NAMALWA (cell line): ENCODE measurements around the gene FLRT3.

Experiments used
- DNase-seq: peaks from one replicate; pipeline ENCODE4 v3.0.0-alpha.2; 2015; ENCODE audit warnings: low spot score

Gene FLRT3

GRCh38 chr20:14319704-14320103, 17.7 kb downstream of the FLRT3 start:
- DNase-seq = no peak

DNA sequence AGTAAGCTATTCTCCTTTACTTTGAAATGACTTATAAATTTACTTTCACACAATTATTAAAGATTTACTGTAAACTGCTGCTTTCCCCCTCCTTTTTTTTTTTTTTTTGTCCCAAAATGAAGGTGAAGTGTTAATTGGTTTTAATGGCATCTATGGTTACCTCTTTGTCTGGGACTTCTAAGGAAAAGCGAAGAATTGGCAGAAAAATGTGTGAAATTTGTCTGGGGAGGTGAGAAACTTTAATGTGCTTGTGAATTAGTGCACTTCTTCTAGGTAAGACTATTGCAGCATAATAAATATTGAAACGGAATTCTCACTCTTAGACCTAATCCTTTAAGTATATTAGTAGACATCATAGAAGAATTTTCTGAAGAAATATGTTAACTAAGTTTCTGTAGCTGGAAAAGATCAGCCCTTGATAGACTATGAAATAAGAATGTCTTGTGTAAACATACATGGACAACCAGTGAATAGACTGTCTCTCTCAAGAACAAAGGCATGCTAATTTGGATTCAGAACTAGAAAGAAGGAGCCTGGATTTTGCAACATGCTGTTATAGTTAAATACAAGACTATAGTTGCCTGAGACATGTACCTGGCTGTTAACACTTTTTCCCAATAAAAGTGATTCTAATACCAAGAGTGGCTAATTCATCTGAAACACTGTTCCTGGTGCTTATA, 23.9 kb downstream of the FLRT3 start:
- no peak for DNase-seq

DNA sequence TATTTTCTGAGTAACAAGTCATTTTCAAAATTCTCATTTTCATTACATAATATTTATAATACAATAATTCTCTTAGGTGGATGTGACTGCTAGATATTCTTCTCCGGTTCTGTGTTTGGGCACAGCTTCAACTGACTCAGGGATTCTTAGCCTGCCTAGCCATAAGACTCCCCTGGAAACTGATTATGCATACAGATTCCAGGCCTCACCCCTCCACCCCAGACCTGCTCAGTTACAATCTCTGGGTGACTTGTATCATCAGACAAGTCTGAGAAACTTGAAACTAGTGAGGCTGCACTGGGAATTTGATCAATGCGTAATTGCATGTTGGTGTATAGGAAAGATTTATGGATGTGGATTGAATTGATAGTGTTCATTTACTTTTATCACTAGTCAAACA, 25.4 kb downstream of the FLRT3 start:
- no peak for DNase-seq

DNA sequence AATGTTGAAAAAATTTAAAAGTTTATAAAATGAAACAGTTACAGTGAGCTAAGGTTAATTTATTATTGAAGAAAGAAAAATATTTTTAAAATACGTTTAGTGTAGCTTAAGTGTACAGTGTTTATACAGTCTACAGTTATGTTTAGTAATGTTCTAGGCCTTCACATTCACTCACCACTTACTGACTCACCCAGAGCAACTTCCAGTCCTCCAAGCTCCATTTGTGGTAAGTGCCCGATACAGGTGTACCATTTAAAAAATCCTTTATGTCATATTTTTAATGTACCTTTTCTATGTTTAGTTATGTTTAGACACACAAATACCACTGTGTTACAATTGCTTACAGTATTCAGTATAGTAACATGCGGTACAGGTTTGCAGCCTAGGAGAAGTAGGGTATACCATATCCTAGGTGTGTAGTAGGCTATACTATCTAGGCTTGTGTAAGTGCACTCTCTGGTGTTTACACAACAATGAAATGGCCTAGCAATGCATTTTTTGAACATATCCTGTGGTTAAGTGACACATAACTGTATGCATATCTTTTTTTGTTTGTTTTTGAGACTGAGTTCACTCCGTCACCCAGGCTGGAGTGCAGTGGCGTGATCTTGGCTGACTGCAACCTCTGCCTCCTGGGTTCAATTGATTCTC, 26.3 kb downstream of the FLRT3 start:
- DNase-seq = no peak

DNA sequence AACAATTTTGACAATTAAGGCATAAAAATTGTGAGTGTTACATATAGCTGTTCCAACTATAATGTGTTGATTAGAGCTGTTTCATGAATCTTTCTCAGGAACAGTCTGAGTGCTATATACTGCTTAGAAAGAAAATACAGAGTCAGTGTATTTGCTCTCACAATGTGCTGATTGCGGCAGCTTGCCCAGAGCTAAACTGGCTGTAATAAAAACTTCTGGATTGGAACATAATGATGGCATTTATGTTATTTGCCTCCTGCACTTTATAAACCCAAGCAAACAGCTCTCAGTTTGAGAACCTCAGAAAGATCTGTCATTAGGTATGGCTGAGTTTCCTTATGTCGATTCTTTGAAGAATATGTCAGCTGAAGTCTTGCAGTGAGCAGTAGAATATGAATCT, 29.5 kb downstream of the FLRT3 start:
- DNase-seq = no peak

- DNase-seq = no peak
These were observed 32.9 kb downstream of the FLRT3 start for GRCh38 chr20:14304472-14304871.

- no peak for DNase-seq
These were observed 33.8 kb downstream of the FLRT3 start for GRCh38 chr20:14303651-14304050.

- no peak for DNase-seq
These were observed 34.3 kb downstream of the FLRT3 start for GRCh38 chr20:14303106-14303505.

- DNase-seq = no peak
These were observed 37.6 kb downstream of the FLRT3 start for GRCh38 chr20:14299831-14300230.

- no peak for DNase-seq
These were observed 41.6 kb downstream of the FLRT3 start for GRCh38 chr20:14295770-14296309.

DNA sequence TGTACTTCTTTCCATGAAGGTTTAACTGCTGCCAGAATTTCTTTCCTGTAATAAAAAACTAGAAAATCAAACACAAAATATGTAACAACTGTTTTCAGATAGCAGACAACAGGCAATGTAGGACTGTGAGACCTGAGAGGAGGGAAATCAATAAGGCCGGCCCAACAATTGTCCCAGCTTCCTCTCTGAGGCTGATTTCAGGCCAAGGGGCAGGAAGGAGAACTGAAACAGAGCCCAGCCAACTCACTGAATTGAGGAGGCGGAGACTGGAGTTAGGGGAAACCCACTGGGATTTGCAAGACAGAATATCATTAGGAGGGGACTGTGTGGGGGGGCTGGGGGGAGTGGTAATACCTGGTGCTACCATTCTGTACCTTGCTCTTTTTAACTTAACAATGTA, 42.2 kb downstream of the FLRT3 start:
- no peak for DNase-seq

- DNase-seq = no peak
These were observed 45.9 kb downstream of the FLRT3 start for GRCh38 chr20:14291502-14291901.

DNA sequence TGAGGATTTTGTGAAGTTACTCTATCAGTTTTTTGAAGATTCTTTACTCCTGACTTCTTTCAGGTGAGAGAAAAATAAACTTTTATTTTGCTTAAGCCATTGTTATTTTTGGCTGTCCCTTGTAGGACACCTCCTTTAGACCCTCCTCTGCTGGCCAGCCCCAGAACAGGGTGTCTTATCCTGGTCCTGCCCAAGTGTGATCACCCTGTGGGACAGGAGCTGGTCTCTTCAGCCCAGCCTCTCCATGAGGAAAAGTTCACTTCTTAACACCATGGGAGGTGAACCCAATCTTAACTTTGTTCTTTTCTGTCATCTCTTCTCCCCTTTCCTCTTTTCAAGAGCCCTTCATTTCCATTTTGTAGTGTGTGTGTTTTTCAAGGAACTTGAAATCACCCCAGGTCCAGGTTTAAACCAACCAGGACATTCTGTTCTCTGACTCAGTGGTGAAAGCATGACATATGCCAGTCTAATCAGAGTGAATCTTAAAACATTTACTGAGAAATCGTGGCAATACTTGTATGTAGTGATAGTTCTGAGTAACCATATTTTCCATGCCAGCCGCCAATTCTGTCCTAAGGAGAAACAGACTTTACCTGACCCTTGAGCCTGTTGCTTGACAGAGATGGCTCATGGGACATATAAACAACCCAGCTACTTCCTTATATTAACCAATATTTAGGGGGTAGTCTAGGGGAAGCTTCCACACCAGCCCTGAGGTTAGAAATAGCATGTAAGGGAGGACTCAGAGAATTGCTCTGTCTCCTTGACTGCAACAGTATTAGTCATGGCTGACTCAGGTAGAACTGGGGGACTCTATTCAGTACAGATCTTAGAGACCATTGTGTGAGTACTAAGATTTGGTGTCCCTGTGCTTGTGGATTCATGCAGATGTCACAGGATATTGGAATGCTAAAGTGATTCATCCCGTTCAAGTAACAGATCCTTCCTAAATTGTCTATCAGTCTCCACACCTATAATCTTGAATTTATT, 48.8 kb downstream of the FLRT3 start:
- DNase-seq = no peak

- no peak for DNase-seq
These were observed 53.0 kb downstream of the FLRT3 start for GRCh38 chr20:14284443-14284842.

GRCh38 chr20:14282140-14282539, 55.3 kb downstream of the FLRT3 start:
- DNase-seq = no peak
